Neural cell (in vitro differentiated cells): ENCODE measurements around the gene BICD1. TPM values are rescaled to one million over a fixed set of nuclear protein-coding genes. Genes with fewer than 3 reads are reported as not detected.

Source experiments
- H2AFZ ChIP-seq: fragments of 200-600, 300-800 bp; sonication (generic), shearing (Covaris generic); 2 replicates; pipeline ENCODE4 v1.6.0; 2014; ENCODE audit warnings: low read depth, mild to moderate bottlenecking, antibody characterized with exemption, low read length, moderate library complexity
- H3F3A ChIP-seq: fragments of 200-600 bp; shearing (Covaris generic); 2 replicates; pipeline ENCODE4 v1.6.1; 2016; ENCODE audit warnings: mild to moderate bottlenecking, moderate library complexity, mixed read lengths, antibody characterized with exemption, low read length; ENCODE audit not compliant: insufficient read depth, poor library complexity, severe bottlenecking
- H3K27ac ChIP-seq: fragments of 200-600, 300-800 bp; sonication (generic), shearing (Covaris generic); 2 replicates; pipeline ENCODE4 v1.5.1; 2014; ENCODE audit warnings: mild to moderate bottlenecking, low read length, moderate library complexity
- H3K27me3 ChIP-seq: fragments of 300-800, 200-600 bp; sonication (generic), shearing (Covaris generic); 2 replicates; pipeline ENCODE4 v1.6.0; 2014; ENCODE audit warnings: mild to moderate bottlenecking, low read depth, low read length, moderate library complexity; ENCODE audit not compliant: insufficient read depth
- H3K36me3 ChIP-seq: fragments of 300-800, 200-600 bp; sonication (generic), shearing (Covaris generic); 2 replicates; pipeline ENCODE4 v1.5.1; 2014; ENCODE audit warnings: mild to moderate bottlenecking, antibody characterized with exemption, low read length, moderate library complexity; ENCODE audit not compliant: insufficient read depth
- H3K4me2 ChIP-seq: fragments of 300-800, 200-600 bp; sonication (generic), shearing (Covaris generic); 2 replicates; pipeline ENCODE4 v1.6.0; 2014; ENCODE audit warnings: mild to moderate bottlenecking, low read length
- H3K4me3 ChIP-seq: fragments of 300-800, 200-600 bp; sonication (generic), shearing (Covaris generic); 2 replicates; pipeline ENCODE4 v1.5.1; 2014; ENCODE audit warnings: mild to moderate bottlenecking, low read length, moderate library complexity
- H3K79me2 ChIP-seq: fragments of 200-600 bp; shearing (Covaris generic); replicated peaks from 2 replicates; pipeline ENCODE4 v1.6.0; 2014; ENCODE audit warnings: mild to moderate bottlenecking, low read length, moderate library complexity; ENCODE audit not compliant: insufficient read depth
- H3K9ac ChIP-seq: fragments of 300-800, 200-600 bp; sonication (generic), shearing (Covaris generic); 2 replicates; pipeline ENCODE4 v1.6.1; 2016; ENCODE audit warnings: mild to moderate bottlenecking, low read length, mixed read lengths
- H3K9me2 ChIP-seq: fragments of 200-600 bp; shearing (Covaris generic); 2 replicates; pipeline ENCODE4 v1.6.1; 2016; ENCODE audit warnings: mild to moderate bottlenecking, low read length, mixed read lengths; ENCODE audit not compliant: insufficient read depth
- H3K9me3 ChIP-seq: fragments of 200-600, 300-800 bp; sonication (generic), shearing (Covaris generic); 2 replicates; pipeline ENCODE4 v1.6.1; 2016; ENCODE audit warnings: mild to moderate bottlenecking, mixed run types, low read length, moderate library complexity, mixed read lengths
- H4K20me1 ChIP-seq: fragments of 200-600 bp; shearing (Covaris generic); 2 replicates; pipeline ENCODE4 v1.6.1; 2016; ENCODE audit warnings: mild to moderate bottlenecking, mixed run types; ENCODE audit not compliant: insufficient read depth
- CTCF ChIP-seq: fragments of 450-650 bp; IDR thresholded peaks from 2 replicates; pipeline ENCODE4 v1.5.1; 2014; ENCODE audit warnings: antibody characterized with exemption, mild to moderate bottlenecking, moderate library complexity; ENCODE audit not compliant: poor library complexity, severe bottlenecking
- EP300 ChIP-seq: fragments of 450-650 bp; conservative IDR thresholded peaks from 2 replicates; pipeline ENCODE4 v1.6.1; 2014; ENCODE audit warnings: antibody characterized with exemption, mild to moderate bottlenecking, moderate library complexity; ENCODE audit not compliant: poor library complexity, severe bottlenecking
- EZH2 ChIP-seq: fragments of 200-600, 300-800 bp; shearing (Covaris generic), sonication (generic); IDR thresholded peaks from 2 replicates; pipeline ENCODE4 v1.6.1; 2014; ENCODE audit warnings: antibody characterized with exemption, low read length, borderline replicate concordance, mild to moderate bottlenecking; ENCODE audit not compliant: insufficient read depth, poor library complexity, severe bottlenecking
- MXI1 ChIP-seq: fragments of 450-650 bp; conservative IDR thresholded peaks from 2 replicates; pipeline ENCODE4 v1.6.1; 2014; ENCODE audit warnings: antibody characterized with exemption, mild to moderate bottlenecking; ENCODE audit not compliant: poor library complexity, severe bottlenecking
- POLR2AphosphoS5 ChIP-seq: IDR thresholded peaks from 2 replicates; pipeline ENCODE4 v1.6.1; 2012
- RAD21 ChIP-seq: fragments of 450-650 bp; conservative IDR thresholded peaks from 2 replicates; pipeline ENCODE4 v1.6.1; 2014; ENCODE audit warnings: antibody characterized with exemption, mild to moderate bottlenecking, moderate library complexity
- REST ChIP-seq: IDR thresholded peaks from 2 replicates; pipeline ENCODE4 v1.6.1; 2012; ENCODE audit warnings: borderline replicate concordance
- SMC3 ChIP-seq: fragments of 450-650 bp; conservative IDR thresholded peaks from 2 replicates; pipeline ENCODE4 v1.6.1; 2014; ENCODE audit warnings: antibody characterized with exemption, mild to moderate bottlenecking, moderate library complexity; ENCODE audit not compliant: poor library complexity
- TAF1 ChIP-seq: IDR thresholded peaks from 2 replicates; pipeline ENCODE4 v1.6.1; 2012; ENCODE audit warnings: low read depth
- polyA plus RNA-seq: library from polyadenylated mRNA; depleted of rRNA; stranded (reverse); fragments of >200 nt; gene quantifications from 2 replicates; pipeline ENCODE4 v1.2.3, GENCODE V29; 2014

BICD1 gene
- polyA plus RNA-seq, 1 donor from 2014 or later: 41.1 TPM

- no peak overlapping the region for H3K27ac ChIP-seq
- H3K9me3 ChIP-seq: no peaks in the 10 kb centered on the region
- no peak overlapping the region for H2AFZ ChIP-seq
- H3K4me3 ChIP-seq: no peak overlapping the region
- no peak overlapping the region for H3K9ac ChIP-seq
- no peak overlapping the region for H3K4me2 ChIP-seq
- no peaks in the 10 kb centered on the region for H3K36me3 ChIP-seq
- TF ChIP-seq MXI1: no peak
- no peak for TF ChIP-seq RAD21
- no peak for TF ChIP-seq TAF1
- no peak for TF ChIP-seq POLR2AphosphoS5
- TF ChIP-seq REST: no peak
- no peak for TF ChIP-seq SMC3
- TF ChIP-seq EZH2: no peak
- no peak for TF ChIP-seq EP300
- H4K20me1 ChIP-seq: no peaks in the 10 kb centered on the region
- peaks cover 12% of the 10 kb centered on the region for H3K79me2 ChIP-seq
- H3K9me2 ChIP-seq: no peaks in the 10 kb centered on the region
- peaks cover 3% of the 10 kb centered on the region for H3F3A ChIP-seq
- H3K27me3 ChIP-seq: no peaks in the 10 kb centered on the region
Measured at GRCh38 chr12:32290411-32290810, 183.8 kb downstream of the BICD1 start.

GRCh38 chr12:32292151-32292550 lies 185.5 kb downstream of the BICD1 start:
- no peak overlapping the region for H3K4me3 ChIP-seq
- no peaks in the 10 kb centered on the region for H3K27me3 ChIP-seq
- no peaks in the 10 kb centered on the region for H3K9me3 ChIP-seq
- H3F3A ChIP-seq: no peaks in the 10 kb centered on the region
- H3K9me2 ChIP-seq: no peaks in the 10 kb centered on the region
- no peak overlapping the region for H3K4me2 ChIP-seq
- H3K36me3 ChIP-seq: no peaks in the 10 kb centered on the region
- peaks cover 6% of the 10 kb centered on the region for H3K79me2 ChIP-seq
- no peak overlapping the region for H3K9ac ChIP-seq
- H4K20me1 ChIP-seq: no peaks in the 10 kb centered on the region
- TF ChIP-seq EP300 (no peak), POLR2AphosphoS5 (no peak), REST (no peak), RAD21 (no peak), TAF1 (no peak), CTCF (no peak), EZH2 (no peak), SMC3 (no peak)
- H2AFZ ChIP-seq: no peak overlapping the region
- no peak overlapping the region for H3K27ac ChIP-seq
